GM21737 (cell line): ENCODE measurements around the gene CBFA2T2.
"Not testable (repeated sequence)": the region's sequence is repeated elsewhere in the genome, so short reads cannot be mapped to it uniquely, and the experiment has no call there.

ENCODE experiments used
- ATAC-seq: cut with Tn5 transposase; IDR thresholded peaks from one replicate; pipeline ENCODE4 v1.9.1; 2021; ENCODE audit warnings: mild to moderate bottlenecking, moderate library complexity; ENCODE audit not compliant: unreplicated experiment

CBFA2T2 gene

DNA sequence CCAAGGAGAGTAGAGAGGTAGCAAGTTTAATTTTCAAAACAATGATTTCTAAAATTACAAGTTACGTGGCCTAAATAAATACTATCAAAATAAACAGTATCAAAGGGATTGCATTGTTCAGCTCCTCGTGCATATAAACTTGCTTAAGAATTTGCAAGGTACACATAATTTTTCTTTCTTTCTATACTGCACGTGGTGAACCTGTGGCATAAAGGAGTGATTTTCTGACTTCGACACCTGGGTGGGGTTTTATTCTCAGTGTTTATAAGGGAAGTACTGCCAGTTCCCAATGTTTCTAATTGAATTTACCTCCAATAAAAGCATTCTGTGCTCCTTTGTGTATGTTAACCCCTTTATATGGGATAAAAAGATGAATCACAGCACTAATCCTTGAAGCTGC, 122.1 kb downstream of the CBFA2T2 start:
- no peak for ATAC-seq

DNA sequence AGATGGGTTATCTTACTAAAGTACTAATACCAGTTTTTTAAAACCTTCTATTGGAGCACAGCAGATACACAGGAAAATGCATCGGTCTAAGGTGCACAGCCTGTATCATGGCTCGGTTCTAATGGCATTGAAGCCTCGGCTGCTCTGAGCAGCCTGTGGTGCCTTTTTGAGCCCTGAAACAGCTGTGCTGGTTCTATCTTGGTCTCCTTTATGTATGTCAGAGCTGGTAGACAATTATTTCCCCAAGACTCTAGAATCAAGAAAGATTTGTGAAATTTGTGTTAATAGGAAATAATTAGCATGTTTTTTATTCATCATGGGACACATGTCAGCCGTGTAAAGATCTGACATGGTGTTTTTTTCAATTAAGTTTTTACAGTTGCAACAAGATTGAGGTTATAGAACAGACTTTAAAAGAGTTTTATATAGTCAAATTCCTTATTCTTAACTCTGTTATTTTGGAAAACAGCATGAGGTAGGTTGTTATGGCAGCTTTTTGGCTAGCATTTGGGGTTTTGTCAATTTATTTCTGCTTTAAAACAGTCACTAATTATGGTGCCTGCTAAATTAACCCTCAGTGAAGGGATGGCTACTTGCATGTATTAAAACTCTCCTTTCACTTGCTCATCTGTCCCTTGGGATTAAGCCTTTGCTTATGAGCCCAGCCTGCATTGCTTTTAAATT, 132.0 kb downstream of the CBFA2T2 start:
- ATAC-seq: no peak

DNA sequence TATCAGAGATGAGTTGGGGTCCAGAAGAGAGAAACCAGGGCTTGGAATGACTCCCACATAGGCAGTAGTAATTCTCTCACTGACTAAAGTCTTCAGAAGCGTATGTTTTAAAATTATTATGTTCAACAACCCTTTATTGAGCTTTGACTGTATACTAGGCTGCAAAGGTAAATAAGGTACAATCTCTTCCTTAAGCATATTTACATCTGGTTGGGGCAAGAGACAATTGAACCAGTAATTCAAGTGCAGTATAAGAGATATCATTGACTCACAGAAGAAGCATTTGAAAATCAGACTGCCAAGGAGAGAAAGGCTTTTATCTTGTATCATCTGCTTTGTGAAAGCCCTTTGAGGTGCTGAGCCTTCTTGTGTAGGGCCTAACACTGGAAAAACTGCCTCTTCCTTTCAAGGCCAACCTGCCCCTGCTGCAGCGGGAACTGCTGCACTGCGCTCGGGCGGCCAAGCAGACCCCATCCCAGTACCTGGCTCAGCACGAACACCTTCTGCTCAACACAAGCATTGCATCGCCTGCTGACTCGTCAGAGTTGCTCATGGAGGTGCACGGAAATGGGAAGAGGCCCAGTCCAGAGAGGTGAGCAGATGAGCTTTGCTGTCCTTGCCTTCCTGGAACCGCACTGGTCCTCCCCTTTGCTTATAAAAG, 132.9 kb downstream of the CBFA2T2 start:
- no peak for ATAC-seq

DNA sequence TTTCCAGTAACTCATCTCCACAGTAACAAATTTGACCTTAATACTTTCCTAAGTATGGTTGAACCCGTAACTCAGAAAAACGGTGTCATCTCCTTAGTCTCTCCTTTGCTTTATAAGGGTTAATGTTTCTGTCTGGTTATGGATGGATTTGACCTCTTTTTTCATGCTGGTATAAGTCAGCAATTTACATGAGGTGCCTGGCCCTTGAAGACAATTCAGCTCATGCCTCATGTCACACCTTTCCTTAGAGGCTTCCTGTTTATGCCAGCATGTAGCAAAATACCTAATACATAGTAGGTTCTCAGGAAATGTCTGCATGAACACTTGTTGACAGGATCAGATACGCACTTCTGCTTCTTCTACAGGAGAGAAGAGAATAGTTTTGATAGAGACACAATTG, 134.5 kb downstream of the CBFA2T2 start:
- ATAC-seq: no peak

DNA sequence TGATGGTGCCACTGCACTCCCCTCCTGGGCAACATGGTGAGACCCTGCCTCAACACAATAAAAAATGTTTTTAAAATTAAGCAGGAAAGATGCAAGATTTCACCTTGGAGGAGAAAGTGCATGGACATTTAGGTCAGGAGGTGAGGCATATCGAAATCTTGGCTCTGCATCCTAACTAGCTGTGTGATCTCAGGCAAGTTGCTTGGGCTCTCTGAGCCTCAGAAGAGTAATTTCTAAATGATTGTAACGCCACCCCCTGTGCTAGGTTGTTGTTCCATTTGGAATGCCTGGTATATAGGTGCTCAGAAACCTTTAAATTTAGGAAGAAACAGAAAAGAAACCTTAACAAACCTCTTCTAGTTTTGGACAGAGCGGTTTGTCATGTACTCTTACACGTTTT, 136.3 kb downstream of the CBFA2T2 start:
- ATAC-seq: no peak

DNA sequence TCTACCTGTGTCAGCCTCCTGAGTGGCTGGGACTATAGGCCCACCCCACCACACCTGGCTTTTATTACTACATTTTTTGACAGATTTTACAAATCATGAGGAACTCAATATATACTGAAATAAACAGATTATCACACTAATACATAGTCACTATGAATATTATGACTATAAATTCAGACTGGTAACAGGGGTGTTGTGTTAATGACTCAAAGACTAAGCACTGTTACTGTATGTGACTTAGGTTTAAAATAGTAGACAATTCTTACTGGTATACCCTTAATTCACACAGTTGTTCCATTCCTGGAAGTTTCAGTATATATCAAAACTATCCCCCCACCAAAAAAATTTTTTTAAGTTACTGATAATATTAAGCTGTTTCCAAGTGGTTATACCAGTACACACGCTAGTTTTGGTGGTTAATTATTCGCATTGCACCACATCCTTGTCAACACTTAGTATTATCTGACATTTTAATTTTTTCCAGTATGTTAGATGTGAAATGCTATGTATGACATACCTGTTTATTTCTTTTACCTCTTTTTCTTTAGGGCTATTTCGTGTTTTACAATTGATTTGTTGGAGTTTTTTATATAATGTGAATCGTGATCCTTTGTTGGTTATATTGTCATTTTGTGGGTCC, 137.8 kb downstream of the CBFA2T2 start:
- ATAC-seq: no peak

DNA sequence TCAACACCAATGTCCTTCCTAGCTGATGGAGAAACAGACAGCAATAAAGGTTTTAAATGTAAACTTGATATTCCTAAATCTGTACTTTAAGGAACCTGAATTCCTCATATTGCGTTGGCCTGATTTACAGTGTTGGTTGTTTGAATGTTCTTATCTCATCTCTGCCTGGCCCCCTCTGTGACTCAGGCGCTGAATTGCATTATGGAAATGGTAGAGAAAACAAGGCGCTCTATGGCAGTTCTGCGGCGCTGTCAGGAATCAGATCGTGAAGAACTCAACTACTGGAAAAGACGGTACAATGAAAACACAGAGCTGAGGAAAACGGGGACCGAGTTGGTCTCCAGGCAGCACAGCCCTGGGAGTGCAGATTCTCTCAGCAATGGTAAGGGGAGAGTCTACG, 139.6 kb downstream of the CBFA2T2 start:
- no peak for ATAC-seq

DNA sequence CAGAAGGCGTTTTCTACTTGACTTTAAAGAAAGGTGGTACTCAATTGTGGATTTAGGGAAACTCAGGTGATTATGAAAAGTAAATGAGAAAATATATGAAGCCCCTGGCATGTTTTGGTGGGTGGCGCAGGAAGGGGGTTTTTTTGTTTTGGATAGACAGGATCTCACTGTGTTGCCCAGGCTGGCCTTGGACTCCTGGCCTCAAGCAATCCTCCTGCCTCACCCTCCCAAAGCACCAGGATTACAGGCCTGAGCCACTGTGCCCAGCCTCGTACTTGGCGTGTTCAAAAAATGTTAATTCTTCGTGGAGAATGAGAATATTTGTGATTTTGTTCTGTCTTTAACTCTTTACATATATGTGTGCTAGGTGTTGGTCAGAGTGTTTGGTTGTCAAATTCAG, 140.1 kb downstream of the CBFA2T2 start:
- ATAC-seq: no peak

DNA sequence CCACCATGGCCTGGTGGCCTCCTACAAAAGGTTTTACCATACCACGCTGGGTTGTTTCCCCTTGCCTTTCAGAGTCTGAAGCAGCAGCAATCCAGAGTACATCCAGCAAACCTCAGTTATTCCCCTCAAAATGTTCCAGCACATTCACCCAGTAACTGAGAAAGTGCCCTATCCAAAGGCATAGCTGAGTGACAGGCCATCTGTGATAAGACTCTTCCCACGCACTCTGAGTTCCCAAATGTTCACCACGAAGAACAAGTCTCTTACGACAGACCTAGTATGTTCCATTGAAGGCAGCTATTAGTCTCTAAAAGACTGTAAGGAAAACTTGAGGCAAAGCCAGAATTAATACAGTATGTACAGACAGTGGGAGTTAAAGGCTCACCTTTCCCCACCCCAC, 140.6 kb downstream of the CBFA2T2 start:
- ATAC-seq: no peak

DNA sequence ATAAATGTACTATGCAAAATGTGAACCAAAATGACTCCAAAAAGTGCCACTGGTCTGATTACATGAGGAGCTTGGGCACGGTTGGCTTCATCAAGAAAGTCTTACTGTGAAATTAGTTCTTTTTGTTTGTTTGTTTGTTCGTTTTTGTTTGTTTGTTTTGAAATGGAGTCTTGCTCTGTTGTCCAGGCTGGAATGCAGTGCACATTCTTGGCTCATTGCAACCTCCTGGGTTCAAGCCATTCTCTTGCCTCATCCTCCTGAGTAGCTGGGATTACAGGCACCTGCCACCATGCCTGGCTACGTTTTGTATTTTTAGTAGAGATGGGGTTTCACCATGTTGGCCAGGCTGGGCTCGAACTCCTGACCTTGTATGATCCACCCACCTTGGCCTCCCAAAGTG, 142.0 kb downstream of the CBFA2T2 start:
- ATAC-seq: not testable (repeated sequence)

DNA sequence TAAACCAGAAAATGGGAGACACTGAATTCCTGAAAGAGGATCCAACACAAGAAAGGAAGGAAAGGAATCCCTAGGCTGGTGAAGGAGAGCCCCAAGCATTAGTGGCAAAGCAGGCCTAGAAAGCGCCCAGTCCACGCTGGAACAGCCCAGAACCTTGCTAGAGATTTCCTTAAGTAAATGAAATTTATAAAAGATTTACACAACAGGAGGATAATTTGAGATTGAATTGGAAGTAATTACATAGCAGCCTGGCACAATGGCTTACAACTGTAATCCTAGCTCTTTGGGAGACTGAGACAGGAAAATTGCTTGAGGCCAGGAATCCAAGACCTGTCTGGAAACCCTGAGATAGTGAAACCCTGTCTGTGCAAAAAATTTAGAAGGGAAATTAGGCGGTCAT, 145.4 kb downstream of the CBFA2T2 start:
- no peak for ATAC-seq

DNA sequence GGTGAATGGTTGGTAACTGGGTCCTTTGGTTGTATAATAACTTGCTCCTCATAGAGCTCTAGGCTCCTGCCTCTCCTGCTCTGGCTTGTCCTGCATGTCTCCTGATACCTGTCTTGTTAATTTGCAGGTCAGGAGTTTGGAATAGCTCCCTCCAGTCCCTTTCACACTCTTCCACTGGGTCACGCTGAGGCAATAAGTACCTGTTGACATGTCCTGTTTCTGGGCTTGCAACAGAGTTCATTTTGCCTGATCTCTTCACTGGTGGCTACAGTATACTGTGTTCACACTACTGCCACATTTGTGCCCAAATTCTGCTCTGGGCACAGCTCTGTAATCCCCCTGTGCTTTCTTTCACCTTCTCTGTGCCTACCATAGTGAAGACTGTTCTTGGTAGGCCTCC, 146.9 kb downstream of the CBFA2T2 start:
- ATAC-seq: no peak

DNA sequence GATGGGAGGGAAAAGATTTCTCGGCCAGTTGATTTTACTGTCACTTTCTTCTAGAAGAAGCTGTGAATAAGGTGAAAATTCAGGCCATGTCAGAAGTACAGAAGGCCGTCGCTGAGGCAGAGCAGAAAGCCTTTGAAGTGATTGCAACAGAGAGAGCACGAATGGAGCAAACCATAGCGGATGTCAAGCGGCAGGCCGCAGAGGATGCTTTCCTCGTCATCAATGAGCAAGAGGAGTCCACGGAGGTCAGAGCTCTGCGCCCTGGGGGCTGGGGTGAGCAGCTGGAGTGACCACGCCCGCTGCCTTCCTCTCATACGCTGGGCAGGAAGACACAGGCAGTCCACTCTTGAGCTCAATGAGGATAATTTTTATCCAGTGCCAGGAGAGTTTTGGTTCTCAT, 150.4 kb downstream of the CBFA2T2 start:
- no peak for ATAC-seq

DNA sequence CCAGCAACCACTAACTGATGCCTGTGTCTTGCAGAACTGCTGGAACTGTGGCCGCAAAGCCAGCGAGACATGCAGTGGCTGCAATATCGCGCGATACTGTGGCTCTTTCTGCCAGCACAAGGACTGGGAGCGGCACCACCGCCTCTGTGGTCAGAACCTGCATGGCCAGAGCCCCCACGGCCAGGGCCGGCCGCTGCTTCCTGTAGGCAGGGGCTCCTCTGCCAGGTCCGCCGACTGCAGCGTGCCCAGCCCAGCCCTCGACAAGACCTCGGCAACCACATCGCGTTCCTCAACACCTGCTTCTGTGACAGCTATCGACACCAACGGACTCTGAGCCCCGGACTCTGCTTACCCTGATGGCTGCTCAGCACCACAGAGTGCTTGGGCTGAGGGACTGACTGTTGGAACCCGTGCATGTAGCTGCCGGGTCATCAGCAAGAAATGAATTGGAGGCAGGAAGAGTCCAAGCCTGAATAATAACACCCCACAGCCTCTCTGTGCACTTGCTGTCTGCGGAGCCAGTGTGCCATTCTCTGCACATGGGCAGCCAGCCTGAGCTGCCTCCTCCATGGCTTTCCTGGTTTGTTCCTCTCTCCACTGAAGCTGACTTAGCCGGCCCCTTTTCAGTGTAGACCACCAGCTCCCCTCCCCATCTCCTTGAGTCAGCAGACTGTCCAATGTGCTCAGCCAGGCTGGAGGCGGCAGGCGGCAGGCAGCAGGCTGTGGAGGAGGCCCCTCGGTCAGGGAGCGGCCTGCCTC, 154.6 kb downstream of the CBFA2T2 start:
- ATAC-seq: no peak

DNA sequence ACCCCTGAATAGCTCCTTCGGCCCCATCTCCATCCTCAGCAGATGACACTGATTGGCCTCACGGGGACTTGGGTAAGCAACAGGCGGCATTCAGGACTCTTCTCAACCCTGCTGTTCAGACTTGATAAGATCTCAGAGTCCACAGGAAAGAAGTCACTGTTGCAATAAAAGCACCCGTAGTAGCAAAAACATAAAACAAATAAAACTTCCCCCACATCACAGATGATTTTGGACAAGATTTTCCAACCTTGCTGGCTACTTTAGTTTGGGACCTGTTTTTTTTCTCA, 155.1 kb downstream of the CBFA2T2 start:
- ATAC-seq: no peak

DNA sequence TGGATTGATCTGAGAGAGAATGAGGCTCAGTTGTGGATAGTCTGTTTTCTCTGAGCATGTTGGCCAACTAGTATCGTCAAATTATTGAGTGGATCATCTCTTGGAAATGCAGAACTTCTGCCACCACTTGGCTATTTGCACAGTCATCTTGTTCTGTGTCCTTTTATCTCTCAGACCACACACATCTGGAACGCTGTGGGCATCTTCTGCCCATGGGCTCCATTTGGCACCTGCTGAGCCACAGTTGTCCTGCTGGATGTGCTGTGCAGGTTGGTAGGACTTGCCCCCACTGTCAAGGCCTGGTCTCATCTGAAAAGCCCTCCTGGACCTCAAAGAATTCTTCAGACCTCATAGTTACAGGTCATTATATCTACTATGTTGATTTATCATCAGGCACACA, 155.5 kb downstream of the CBFA2T2 start:
- no peak for ATAC-seq

DNA sequence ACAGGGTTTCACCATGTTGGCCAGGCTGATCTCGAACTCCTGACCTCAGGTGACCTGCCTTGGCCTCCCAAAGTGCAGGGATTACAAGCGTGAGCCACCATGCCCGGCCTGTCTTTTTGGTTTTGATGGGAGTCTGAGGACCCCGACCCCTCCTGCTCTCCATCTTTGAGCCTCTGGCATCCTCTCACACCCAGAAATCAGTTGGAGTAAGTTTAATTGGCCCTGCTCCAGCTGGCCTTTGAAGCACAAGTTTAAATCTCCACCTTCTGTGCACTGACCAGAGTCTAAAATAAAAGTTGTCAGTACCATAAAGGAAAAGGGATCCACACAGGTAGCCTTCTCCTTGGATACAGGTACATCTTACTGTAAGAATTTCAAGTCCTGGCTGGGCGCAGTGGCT, 156.3 kb downstream of the CBFA2T2 start:
- ATAC-seq: no peak

DNA sequence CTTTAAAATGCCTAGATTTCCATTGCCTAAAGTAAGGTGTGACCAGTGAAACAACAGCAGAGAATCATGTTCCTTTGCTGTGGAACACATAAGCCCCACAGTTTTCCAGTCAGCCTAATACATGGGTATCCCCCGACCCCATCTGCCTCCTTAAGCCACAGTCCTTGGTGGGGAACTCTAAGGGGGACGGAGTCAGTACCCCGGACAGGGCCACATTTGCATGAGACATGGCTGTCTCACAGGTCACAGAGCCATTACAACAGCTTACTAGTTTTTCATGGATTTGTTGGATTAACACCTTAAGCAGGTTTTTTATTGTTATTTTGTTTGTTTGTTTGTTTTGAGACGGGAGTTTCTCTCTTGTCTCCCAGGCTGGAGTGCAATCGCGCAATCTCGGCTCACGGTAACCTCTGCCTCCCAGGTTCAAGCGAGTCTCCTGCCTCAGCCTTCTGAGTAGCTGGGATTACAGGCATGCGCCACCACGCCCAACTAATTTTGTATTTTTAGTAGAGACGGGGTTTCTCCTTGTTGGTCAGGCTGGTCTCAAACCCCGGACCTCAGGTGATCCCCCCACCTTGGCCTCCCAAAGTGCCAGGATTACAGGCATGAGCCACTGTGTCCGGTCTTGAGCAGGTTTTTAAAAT, 157.2 kb downstream of the CBFA2T2 start:
- ATAC-seq: not testable (repeated sequence)

DNA sequence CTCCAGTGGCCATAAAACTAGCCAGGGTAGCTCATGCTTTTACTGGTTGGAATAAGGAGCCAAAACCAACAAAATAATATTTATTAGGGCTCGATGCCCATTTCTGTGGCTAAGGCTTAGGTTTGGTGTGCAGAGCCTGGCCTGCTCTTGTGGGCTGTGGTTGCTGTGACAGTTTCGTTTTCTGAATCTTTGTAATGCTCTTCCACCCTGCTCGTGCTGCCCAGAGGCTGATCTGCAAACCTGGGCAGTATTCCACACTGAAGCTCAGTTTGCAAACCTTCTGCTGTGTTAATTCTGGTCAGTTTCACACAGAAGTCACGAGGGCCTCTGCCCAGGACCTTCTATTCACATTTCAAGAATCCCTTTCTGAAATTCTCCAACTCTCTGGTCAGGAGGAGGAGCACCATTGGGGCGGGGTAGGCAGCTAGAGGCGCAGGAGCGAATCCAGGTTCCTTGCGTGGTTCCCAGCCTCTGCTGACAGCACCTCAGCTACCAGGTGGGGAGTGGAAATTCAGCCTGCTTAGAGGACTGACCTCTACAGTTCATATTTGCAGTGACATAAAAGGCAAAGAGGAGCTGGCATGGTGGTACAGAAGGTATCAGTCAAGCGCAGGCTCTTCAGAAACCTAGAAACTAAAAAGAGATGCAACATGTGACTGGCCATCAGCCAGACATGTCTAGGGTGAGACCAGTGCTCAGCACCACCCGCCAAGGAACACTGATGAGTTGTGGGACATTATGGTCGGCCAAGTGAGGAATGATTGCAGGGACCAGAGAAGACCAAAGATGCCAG, 157.9 kb downstream of the CBFA2T2 start:
- no peak for ATAC-seq

DNA sequence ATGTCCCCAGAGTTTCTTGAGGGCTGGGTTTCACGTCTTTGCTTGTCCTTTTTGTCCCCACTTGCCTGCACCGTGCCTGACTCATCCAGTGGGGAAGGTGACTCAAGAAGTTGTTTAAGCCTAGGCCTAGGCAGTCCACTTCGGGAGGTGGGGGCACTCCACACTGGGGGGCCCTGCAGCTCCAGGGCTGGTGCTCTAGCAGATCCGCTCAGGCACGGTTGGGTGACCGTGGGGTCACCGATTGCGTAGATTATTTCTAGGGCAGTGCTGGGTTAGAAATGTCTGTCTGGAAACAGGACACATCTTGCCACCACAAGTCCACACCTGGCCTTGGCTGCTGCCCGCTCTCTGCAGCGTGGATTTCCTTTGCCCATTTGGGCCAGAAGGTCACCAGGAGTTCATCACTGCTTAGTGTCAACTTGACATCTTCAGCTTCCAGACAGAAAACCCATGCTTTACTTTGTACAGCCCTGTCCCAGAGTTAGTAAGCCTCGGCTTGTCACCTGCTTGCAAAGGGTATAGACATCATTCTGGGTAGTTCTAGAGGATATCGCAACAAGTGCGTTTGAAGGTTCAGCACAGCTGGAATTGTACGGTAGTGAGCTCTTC, 158.6 kb downstream of the CBFA2T2 start:
- ATAC-seq: no peak
